Activated CD8-positive, alpha-beta memory T cell treated with anti-CD3 and anti-CD28 coated beads, Interleukin-2, amount 50 U/mL, for 24 hours (primary cell): ENCODE results near the gene CDKN2A.

Experiments
- DNase-seq: peaks from one replicate; pipeline ENCODE4 v3.0.0-alpha.2; 2020; ENCODE audit errors: extremely low read depth

Gene CDKN2A

DNA sequence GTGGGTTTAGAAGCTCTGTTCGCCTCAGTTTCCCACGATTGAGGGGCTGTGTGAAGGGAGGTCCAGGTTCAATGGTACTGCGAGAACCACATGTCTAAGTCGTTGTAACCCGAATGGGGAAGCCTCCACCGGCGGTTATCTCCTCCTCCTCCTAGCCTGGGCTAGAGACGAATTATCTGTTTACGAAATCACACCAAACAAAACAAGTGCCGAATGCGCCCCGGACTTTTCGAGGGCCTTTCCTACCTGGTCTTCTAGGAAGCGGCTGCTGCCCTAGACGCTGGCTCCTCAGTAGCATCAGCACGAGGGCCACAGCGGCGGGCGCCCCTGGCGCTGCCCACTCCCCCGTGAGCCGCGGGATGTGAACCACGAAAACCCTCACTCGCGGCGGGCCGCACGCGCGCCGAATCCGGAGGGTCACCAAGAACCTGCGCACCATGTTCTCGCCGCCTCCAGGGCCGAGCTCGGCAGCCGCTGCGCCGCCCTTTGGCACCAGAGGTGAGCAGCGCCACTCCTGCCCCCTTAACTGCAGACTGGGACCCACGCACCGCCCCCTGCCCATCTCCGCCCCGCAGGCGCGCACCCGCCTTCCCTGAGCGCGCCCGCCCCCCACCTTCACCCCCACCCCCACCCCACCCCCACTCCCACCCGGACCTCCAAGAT lies at the start of gene CDKN2A:
TSS of gene CDKN2A (minus strand) at position 500 of the 663 bp plus-strand sequence.
- no peak for DNase-seq

DNA sequence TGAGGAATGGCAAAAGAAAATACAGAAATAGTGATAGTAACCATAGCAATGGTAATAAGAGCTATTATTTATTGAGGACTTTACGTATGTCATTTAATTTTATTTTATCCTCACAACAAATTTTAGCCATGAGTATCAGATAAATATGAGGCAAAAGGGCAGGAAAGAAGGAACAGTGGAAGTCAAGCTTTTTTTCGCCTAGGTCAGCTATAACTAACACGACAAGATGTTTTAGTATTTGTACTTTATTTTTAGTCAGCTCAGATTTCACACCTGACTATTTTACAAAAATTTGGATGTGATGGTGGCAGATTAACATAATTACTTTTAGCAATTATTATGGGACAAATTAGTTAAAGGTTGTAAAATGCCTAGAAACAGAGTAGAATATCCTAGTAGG lies 49.7 kb upstream of the CDKN2A start:
- DNase-seq, result no peak

DNA sequence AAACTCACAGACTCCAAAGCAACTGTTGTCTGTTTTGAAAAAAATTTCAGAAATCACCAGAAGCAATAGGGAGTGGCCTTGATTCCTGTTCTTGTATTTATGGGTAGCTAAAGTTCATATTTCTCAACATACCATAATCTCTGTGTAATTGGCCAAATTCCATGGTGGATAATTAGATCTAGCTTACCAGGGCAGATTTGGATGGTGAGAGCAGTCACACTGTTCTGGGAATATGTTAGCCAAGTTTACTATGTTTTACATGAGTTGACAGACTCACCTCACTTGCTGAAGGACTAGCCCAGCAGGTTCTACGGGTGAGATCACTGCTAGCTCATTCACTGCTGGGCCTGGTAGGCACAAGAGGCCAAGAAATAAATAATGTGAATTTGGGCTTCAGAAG lies 47.6 kb upstream of the CDKN2A start:
- no peak for DNase-seq

DNA sequence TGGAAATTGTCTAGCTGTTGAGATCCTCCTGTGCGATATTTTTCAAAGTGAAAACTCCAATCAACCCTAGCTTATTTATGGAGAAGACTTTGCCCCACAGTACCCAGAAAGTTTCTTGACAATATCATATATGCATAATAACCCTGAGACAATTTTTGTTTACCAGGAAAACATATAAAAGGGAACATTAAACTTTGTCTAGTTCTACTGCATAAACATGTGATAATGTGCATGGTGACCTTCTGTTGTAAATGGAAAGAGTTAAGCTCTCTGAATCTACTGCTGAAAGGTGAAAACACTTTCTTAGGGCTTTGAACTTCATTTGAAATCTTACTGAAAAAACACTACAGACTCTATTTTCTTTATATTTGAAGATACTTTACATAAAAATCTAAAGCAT lies 47.2 kb upstream of the CDKN2A start:
- no peak for DNase-seq

DNA sequence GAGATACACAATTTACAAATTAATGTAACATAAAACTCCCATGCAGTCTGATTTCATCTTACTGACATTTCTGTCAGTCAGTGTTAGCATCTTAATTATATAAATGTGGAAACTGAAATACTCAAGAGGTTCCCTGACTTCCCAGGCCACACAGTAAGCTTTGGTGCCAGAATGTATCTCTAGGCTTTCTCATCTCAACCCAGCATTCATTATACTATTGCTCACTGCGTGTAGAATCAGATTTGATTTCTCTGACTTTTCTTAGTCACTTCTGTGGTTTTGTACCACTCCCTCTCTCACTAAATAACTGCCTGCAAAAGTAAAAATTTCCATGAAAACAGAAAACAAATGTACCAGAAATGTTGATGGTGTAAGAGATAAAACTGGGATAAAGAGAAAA lies 46.6 kb upstream of the CDKN2A start:
- DNase-seq, result no peak

DNA sequence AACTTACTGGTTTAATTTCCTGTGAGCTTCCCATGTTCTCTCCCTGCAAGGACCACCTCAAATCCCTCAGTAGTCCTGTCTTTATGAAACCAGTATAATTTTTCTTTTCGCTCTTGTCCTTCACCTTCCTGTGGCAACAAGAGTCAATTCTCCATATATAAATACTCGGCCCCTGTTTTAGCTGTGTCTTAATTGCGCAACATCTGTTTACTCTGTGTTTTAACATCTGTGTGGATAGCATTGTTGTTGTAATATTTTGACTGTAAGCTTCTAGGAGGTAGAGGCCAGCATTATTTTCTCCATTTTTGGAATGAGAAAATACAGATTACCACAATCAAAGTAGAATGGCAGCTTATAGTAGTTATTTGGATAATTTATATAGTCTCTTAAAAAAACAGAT lies 45.1 kb upstream of the CDKN2A start:
- no peak for DNase-seq

DNA sequence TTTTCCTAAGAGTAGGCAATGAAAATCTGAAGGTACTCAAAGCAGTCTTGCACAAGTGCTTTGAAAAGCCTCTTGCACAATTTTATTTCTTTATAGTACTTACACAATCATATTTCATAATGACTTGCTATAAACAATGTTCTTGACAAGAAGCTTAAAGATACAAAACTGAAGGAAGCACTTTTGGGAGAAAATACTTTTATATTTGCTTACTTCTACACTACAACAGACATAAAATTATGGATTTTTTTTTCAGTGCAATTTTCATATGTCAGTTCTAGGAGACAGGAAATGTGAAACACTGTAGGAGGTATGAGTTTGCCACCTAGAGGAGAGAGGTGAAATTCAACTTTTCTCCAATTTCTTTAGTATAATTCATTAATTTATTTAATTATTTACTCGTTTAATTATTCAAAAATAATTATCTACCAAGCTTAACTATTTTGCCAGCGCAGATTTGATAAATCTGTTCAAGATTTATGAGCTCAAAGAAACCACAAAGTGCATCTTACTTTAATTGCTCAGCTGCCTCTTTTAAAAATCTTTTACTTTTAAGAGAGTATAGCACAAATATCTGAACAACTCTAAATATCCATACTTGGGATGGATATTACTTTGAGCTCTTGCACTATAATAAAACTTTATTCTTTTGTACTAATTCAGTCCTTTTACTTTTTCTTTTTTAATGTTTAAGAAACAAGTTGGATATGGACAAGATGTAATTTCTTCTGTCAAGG lies 43.9 kb upstream of the CDKN2A start:
- no peak for DNase-seq

DNA sequence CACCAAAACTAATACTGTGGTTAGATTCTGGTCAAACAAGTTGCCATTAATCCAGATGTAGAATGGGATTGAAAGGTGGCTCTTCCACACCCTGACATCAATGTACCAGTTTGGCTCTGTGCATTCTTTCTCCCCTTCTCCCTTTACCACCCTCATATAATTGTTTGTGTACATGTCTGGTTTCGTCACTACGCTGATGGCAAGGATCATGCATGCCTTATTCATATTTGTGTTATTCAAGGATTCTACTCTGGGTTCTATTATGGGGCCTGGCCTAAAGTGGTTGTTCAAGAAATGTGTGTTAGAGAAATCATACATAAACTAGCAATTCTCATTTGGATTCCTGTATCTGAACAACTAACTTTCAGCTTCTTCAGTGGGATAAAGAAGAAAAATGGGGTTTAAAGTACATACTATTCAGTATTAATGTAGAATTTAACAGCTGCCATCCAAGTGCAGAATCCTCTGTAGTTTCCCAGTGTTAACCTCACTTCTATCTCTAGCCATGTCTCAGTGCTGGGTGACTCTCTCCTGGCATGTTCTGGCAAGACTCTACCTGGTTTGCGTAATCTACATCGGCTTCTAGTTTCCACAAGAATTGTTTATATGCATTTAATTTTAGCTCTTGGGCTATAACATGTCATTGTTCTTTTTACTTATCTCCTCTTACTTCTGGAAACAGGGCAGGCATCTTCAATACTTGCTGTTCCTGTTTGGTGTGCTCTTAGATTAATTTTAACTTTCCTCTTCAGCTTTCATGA lies 42.9 kb upstream of the CDKN2A start:
- DNase-seq, result no peak

DNA sequence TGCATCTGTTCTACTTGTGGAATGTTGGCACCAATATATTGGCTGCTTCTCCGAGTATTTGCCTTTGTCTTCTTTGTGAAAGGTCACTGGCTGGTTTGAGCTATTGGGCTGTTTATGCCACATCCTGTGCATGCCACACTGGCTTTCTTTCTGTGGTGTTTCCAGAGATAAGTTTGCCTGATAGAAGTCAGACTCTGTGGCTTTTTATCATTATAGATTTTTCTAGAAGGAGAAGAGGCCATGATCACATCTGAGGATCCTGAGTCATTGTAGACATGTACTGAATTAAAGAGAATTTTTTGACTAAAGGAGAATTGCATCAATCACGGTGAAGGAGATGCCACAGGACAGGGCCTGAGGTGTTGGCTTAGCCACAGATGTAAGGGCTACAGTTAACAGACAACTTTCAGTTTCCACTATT lies 41.4 kb upstream of the CDKN2A start:
- no peak for DNase-seq

DNA sequence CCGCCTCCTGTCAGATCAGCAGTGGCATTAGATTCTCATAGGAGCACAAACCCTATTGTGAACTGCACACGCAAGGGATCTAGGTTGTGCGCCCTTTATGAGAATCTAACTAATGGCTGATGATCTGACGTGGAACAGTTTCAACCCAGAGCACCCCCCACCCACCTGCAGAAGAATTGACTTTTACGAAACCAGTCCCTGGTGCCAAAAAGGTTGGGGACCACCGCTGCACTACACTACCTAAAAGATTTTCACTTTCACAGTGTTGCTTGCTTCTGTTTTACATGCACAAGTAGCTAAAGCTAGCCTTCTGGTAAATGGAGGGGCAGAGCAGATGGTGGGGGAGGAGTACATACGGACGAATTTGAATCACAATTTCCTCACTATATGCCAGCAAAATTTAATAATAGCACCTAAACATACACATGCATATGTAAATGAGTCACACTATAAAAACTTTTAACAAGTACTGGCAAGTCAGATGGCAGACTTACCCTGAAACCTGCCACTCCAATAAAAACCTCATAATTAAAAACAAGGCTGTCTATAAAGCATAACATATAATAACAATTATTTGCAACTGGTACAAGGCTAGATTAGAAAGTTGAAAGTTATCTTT lies 38.9 kb upstream of the CDKN2A start:
- no peak for DNase-seq

DNA sequence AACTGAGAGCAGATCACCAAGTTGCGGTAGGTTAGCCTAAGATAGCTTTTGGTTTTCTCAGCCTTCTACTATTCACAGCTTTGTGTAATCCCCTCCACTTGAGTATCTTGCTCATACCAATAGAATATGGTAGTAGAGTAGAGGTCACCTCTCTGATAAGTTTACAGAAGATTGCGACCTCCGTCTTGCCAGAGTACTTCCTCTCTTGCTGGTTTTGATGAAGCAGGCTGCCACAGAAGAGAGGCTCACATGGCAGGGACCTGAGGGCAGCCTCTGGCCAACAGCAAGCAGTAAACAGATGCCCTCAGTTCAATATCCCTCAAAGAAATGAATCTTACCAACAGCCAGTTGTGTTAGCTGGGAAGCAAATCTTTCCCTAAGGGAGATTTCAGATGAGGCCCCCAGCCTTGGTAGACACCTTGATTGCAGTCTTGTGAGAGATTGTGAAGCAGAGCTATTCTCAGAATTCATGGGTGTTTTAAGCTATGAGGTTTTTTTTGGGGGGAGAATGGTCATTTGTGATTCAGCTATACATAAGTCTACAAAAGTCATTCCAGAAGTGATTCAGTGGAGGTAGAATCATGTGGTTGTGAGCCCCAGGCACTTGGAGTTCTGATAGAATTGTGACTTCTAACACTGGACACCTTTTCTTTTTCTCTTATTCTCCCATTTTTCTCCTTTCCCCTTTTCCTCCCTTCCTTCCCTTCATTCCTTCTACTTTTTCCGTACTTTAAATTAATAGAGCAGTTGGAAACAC lies 37.6 kb upstream of the CDKN2A start:
- DNase-seq, result no peak

DNA sequence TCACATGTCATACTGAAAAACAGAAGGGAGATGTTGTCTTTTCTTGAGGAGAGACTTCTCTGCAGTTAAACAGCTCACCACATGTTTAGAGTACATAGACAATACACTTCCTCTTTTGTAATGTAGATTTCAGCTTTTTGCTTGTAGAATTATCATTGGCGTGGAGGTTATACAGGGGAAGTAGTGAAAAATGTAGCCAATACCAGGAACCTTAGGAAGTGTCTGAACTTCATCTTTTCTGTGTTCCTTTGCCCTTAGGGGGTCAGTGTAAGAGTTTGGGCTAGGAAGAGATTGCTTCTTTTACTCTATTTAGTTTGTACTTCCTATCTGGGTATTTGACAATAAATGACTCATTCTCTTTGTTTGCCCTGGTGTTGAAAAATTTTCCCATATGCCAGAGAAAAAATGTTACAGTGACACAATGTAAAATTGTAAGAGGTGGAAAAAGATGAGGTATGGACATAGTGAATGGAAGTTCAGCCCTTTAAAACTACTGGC lies 36.0 kb upstream of the CDKN2A start:
- no peak for DNase-seq

DNA sequence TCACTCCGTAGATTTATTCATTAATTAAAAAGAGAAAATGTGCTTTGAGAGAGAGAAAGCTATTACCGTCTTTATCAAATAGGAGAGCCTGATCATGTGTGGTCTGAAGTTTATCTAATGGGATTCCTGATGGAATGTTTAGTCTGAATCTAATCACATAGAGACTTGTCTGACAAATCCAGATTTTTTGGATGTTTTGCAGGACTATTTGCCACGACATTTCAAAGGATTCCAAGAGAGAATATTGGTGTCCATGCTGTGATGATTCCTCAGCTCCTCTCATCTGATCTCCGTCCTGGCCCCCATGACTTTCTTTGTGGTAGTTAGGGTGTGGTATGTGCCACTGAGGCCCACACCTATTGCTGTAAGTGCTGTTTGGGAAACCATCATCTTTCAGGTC lies 35.0 kb upstream of the CDKN2A start:
- DNase-seq, result no peak

DNA sequence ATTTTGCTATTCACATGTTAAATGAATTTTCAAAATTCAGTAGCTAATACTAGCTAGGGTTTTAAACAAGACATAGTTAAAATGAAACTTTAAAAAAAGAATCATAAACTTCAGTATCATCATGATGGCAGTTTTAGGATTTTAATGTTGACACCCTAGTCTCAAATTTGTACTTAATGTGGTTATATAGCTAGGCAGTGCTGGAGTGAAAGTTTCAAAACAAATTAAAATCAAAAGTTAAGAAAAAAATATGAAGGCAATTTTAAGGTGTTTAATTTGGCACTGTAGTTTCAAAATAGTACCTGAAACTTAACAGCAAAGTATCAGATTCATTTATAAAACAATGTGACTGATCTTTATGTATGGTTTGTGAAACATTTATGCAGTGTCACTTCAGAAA lies 34.2 kb upstream of the CDKN2A start:
- no peak for DNase-seq

DNA sequence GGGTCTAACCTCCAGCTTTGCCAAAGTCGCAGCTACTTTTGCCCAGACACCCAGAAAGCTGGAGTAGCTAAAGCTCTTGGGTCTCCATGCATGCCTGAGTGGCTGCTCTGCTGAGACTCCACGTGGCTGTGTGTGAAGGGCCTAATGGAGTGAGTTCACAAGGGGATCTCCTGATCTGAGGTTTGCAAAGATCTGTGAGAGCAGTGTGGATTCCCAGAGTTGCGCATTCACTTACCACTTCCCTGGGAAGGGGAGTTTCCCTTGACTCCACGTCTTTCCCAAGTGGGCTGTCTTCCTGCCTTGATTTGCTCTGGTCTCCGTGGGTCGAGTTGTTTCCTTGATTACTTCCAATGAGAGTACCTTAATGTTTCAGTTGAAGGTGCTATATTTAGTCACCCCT lies 32.5 kb upstream of the CDKN2A start:
- no peak for DNase-seq

DNA sequence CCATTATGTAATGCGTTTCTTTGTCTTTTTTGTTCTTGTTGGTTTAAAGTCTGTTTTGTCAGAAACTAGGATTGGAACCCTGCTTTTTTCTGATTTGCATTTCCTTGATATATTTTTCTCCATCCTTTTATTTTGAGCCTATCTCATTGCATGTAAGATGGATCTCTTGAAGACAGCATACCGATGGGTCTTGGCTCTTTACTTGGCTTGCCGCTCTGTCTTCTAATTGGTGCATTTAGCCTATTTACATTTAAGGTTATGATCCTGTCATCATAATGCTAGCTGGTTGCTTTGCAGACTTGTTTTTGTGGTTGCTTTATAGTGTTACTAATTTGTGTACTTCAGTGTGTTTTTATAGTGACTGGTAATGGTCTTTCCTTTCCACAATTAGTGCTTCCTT lies 28.2 kb upstream of the CDKN2A start:
- DNase-seq, result no peak

DNA sequence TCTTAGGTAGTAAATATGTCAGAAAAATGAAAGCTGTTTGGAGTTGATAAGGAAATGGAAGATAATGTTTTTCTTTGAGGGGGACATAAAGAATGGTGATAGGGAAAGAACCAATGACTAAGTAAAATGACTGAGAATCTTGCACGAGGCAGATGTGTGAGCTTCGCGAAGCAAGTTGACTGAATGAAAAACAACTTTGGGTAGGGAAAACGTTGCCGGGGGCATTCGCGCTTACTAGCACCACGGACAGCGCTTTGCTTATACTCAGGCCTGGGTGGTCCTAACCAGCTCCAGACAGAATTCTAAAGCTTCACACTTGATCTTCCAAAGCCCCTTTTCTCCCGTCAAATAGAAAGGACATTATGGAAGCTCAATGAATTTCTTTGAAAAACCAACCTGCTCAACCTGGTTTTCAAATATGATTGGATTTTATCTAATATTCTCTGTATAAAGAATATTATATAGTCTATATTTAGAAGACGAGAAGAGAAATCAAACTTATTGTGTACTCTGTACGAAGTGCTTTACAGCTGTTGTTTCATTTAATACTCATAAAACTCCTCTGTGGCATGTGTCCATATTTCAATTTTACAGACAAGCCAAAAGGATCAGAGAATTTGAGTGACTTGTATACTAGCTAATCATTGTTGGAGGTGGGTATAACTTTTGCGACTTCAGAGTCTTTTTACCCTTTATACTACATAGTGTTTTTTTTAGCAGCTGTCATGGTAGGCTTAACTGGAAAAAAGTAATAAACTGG lies 16.9 kb upstream of the CDKN2A start:
- DNase-seq, result no peak

DNA sequence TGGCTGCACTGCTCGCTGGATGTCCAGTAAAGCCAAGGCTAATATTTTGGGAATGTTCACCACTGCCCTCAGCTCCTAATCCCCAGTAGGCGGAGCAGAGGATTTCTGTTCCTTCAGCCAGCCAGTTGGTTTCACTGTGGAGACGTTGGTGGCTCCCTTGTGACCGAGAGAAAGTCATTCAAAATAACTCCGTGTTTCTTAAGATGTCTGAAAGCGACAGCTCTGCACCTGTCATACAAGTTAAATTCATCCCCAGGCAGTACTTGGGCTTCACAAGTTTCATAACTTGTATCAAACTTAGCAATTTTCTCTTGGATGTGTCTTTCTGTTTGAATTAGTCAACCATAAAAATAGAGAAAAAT lies 15.3 kb upstream of the CDKN2A start:
- no peak for DNase-seq

DNA sequence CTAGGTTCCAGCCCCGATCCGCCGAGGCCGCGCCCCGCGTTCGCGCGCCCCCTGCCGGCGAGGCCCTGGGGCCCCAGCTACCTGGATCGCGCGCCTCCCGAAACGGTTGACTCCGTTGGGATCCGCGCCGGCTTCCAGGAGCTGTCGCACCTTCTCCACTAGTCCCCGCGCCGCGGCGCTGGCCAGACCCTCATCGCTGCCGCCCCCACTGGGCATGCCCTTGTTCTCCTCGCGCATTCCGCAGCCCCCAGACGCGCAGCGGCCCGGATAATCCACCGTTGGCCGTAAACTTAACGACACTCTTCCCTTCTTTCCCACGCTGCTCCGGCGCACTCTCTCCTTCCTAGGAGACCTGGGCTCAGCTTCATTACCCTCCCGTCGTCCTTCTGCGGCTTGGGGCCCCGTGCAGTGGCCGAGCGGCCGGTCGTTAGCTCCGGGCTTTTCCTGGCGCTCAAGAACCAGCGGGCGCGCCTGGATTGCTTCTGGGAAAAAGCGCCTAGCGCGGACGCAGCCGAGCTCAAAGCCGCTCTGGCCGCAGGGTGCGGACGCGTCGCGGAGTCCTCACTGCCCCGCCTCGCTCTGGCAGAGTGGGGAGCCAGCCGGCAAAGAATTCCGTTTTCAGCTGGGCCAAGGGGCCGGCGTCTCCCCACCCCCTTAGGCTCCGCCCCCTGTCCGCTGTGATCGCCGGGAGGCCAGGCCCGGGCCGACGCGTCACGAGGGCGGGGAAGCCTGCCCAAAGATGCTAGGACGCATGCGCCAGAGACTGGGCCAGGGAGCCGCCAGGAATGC lies 14.7 kb upstream of the CDKN2A start, which contains the start of gene CDKN2B:
TSS of gene CDKN2B (minus strand) at position 589 of the 789 bp plus-strand sequence. CDS start at position 237, 352 bp downstream.
- DNase-seq, result no peak

DNA sequence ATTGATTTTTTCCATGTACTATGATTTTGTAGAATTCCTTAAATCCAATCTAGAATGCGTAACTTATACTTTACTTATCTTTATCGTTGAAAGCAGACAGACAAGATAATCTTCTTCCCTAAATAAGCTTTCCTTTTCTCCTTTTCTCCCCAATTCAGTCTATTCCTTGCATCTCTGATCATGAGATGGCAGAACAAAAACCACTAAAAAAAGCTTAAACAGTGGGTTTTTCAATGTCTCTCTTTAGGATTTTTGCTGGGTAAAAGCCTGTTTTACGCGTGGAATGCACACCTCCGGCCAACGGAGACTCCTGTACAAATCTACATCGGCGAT lies 14.2 kb upstream of the CDKN2A start:
- DNase-seq, result no peak
